A673 (cell line): ENCODE data around the gene C6orf47.

ENCODE experiments used
- EZH2 ChIP-seq: fragments of 200-600 bp; sonication (generic); IDR thresholded peaks from 2 replicates; pipeline ENCODE4 v1.6.1; 2017; ENCODE audit warnings: borderline replicate concordance, low read depth, mild to moderate bottlenecking, mixed read lengths, antibody characterized with exemption, low read length; ENCODE audit not compliant: poor library complexity, severe bottlenecking
- TF ChIP-seq, protein P1 (sequence below): fragments of 300-800, 200-600 bp; sonication (generic); conservative IDR thresholded peaks from 2 replicates; pipeline ENCODE4 v1.5.1; 2017; ENCODE audit warnings: low read depth, mild to moderate bottlenecking, antibody characterized with exemption, low read length, moderate library complexity, mixed read lengths

DNA sequence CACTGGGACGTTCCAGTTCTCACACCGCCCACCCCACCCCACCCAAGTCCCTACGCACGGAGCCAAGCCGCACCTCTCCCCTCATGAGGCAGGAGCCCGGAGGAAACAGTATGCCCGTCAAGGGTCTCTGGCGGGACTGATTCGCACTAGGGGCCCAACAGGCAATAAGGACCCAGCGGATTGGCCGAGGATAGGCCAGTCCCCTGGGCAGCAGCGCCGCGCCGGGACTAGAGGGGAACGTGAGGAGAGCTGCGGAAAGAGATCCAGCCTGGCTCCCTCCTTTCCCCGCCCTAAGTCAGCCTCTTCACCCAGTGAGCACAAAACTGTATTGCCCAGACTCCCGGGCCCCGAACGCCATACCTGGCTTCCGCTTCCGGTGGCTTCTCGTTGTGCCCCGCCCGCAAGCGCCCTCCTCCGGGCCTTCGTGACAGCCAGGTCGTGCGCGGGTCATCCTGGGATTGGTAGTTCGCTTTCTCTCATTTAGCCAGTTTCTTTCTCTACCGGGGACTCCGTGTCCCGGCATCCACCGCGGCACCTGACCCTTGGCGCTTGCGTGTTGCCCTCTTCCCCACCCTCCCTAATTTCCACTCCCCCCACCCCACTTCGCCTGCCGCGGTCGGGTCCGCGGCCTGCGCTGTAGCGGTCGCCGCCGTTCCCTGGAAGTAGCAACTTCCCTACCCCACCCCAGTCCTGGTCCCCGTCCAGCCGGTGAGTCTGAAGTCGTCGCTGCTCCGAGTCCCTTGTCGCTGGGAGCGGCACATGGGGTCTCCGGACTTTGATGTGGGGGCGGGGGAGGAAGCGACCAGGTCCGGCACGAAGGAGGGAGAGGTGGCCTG lies 5.1 kb upstream of the C6orf47 start, which contains the start of gene CSNK2B:
- no peak for TF ChIP-seq EZH2
- TF ChIP-seq, protein P1, sequence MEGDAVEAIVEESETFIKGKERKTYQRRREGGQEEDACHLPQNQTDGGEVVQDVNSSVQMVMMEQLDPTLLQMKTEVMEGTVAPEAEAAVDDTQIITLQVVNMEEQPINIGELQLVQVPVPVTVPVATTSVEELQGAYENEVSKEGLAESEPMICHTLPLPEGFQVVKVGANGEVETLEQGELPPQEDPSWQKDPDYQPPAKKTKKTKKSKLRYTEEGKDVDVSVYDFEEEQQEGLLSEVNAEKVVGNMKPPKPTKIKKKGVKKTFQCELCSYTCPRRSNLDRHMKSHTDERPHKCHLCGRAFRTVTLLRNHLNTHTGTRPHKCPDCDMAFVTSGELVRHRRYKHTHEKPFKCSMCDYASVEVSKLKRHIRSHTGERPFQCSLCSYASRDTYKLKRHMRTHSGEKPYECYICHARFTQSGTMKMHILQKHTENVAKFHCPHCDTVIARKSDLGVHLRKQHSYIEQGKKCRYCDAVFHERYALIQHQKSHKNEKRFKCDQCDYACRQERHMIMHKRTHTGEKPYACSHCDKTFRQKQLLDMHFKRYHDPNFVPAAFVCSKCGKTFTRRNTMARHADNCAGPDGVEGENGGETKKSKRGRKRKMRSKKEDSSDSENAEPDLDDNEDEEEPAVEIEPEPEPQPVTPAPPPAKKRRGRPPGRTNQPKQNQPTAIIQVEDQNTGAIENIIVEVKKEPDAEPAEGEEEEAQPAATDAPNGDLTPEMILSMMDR = no peak
